Activated CD8-positive, alpha-beta T cell treated with anti-CD3 and anti-CD28 coated beads, Interleukin-2, amount 10 ng/mL, durations not matched to agents 7 days and 5 days (primary cell): ENCODE data around the gene SYK. TPM values are rescaled to one million over a fixed set of nuclear protein-coding genes. Genes with fewer than 3 reads are reported as not detected.

ENCODE experiments used
- ATAC-seq: fragments of 150-1000 bp; cut with Tn5 transposase; one replicate; pipeline ENCODE4 v1.10.0; 2021; ENCODE audit warnings: moderate library complexity
- CTCF ChIA-PET: fragments of 350-600 bp; sonication (Branson Sonifier 250); formaldehyde crosslinking; loops from one replicate; lab custom pipeline; 2021; ENCODE audit warnings: antibody characterized with exemption; lab: Charles Lee
- POLR2A ChIA-PET: fragments of 350-600 bp; sonication (Branson Sonifier 250); formaldehyde crosslinking; loops from one replicate; lab custom pipeline; 2021; ENCODE audit warnings: antibody characterized with exemption; lab: Charles Lee
- DNase-seq: peaks from one replicate; pipeline ENCODE4 v3.0.0-alpha.2; 2020
- H3K27ac Mint-ChIP-seq: one replicate; pipeline ENCODE4 v1.8.0; 2021; ENCODE audit warnings: mild to moderate bottlenecking, mixed read lengths
- H3K27me3 Mint-ChIP-seq: one replicate; pipeline ENCODE4 v1.8.0; 2021; ENCODE audit warnings: low read depth, mixed read lengths
- H3K36me3 Mint-ChIP-seq: one replicate; pipeline ENCODE4 v1.8.0; 2021; ENCODE audit warnings: low read depth, mixed read lengths
- H3K4me1 Mint-ChIP-seq: one replicate; pipeline ENCODE4 v1.8.0; 2021; ENCODE audit warnings: low read depth, mixed read lengths
- H3K4me3 Mint-ChIP-seq: one replicate; pipeline ENCODE4 v1.8.0; 2021; ENCODE audit warnings: mild to moderate bottlenecking, mixed read lengths
- H3K9me3 Mint-ChIP-seq: one replicate; pipeline ENCODE4 v1.8.0; 2022; ENCODE audit warnings: mixed read lengths; ENCODE audit not compliant: insufficient read depth
- total RNA-seq, 2 experiments: library from RNA; stranded (reverse); gene quantifications; one replicate each; pipeline ENCODE4 v1.2.3, GENCODE V29; 2021

The SYK gene
- total RNA-seq, 2 experiments from 2014 or later, result 0.13 TPM

GRCh38 chr9:90842996-90843395, 41.4 kb downstream of the SYK start:
- DNase-seq (peak; percentile 25), ATAC-seq (peak; percentile 54)
- Mint-ChIP-seq H3K9me3 (no peaks in the 10 kb centered on the region), H3K4me1 (no peaks in the 10 kb centered on the region), H3K4me3 (no peak overlapping the region), H3K36me3 (no peaks in the 10 kb centered on the region), H3K27ac (no peak overlapping the region), H3K27me3 (no peaks in the 10 kb centered on the region)
- CTCF ChIA-PET, result no interaction called here
- POLR2A ChIA-PET, result no interaction called here

- ChIA-PET CTCF (no interaction called here), POLR2A (no interaction called here)
- H3K4me3 Mint-ChIP-seq, result no peak overlapping the region
- H3K9me3 Mint-ChIP-seq, result no peaks in the 10 kb centered on the region
- DNase-seq (no peak), ATAC-seq (no peak)
- no peaks in the 10 kb centered on the region for H3K36me3 Mint-ChIP-seq
- H3K27me3 Mint-ChIP-seq, result no peaks in the 10 kb centered on the region
- H3K27ac Mint-ChIP-seq, result no peak overlapping the region
- H3K4me1 Mint-ChIP-seq, result no peaks in the 10 kb centered on the region
These were observed 41.9 kb downstream of the SYK start for GRCh38 chr9:90843525-90843924.

GRCh38 chr9:90844326-90844725, 42.7 kb downstream of the SYK start:
- ChIA-PET CTCF (no interaction called here), POLR2A (no interaction called here)
- H3K4me1 Mint-ChIP-seq, result no peaks in the 10 kb centered on the region
- DNase-seq, result no peak
- ATAC-seq, result no peak
- H3K27ac Mint-ChIP-seq, result no peak overlapping the region
- no peaks in the 10 kb centered on the region for H3K27me3 Mint-ChIP-seq
- no peaks in the 10 kb centered on the region for H3K36me3 Mint-ChIP-seq
- H3K9me3 Mint-ChIP-seq, result no peaks in the 10 kb centered on the region
- no peak overlapping the region for H3K4me3 Mint-ChIP-seq

- Mint-ChIP-seq H3K9me3 (no peaks in the 10 kb centered on the region), H3K27ac (no peak overlapping the region), H3K36me3 (no peaks in the 10 kb centered on the region), H3K4me3 (no peak overlapping the region), H3K27me3 (no peaks in the 10 kb centered on the region), H3K4me1 (no peaks in the 10 kb centered on the region)
- CTCF ChIA-PET, result interaction anchor here (0.9 kb wide), 1 partner anchor 1103 kb away, joined by 3 read pairs; the partner anchor contains the start of gene ROR2
- DNase-seq (no peak), ATAC-seq (no peak)
- POLR2A ChIA-PET, result no interaction called here
These were observed 45.3 kb downstream of the SYK start for GRCh38 chr9:90846770-90847419.

- POLR2A ChIA-PET, result no interaction called here
- Mint-ChIP-seq H3K27ac (no peak overlapping the region), H3K4me3 (no peak overlapping the region), H3K4me1 (no peaks in the 10 kb centered on the region), H3K27me3 (no peaks in the 10 kb centered on the region), H3K36me3 (no peaks in the 10 kb centered on the region), H3K9me3 (no peaks in the 10 kb centered on the region)
- CTCF ChIA-PET, result no interaction called here
- DNase-seq (no peak), ATAC-seq (no peak)
These were observed 46.4 kb downstream of the SYK start for GRCh38 chr9:90847971-90848370.

- DNase-seq, result no peak
- H3K4me3 Mint-ChIP-seq, result no peak overlapping the region
- CTCF ChIA-PET, result no interaction called here
These were observed 47.2 kb downstream of the SYK start for GRCh38 chr9:90848866-90849265.

GRCh38 chr9:90851444-90851843, 49.8 kb downstream of the SYK start:
- Mint-ChIP-seq H3K36me3 (no peaks in the 10 kb centered on the region), H3K27me3 (peaks cover 13% of the 10 kb centered on the region), H3K4me1 (no peaks in the 10 kb centered on the region), H3K9me3 (no peaks in the 10 kb centered on the region), H3K4me3 (no peak overlapping the region), H3K27ac (no peak overlapping the region)
- ATAC-seq (no peak), DNase-seq (no peak)
- ChIA-PET POLR2A (no interaction called here), CTCF (no interaction called here)

More at GRCh38 chr9:90848866-90849265, 47.2 kb downstream of the SYK start:
- H3K27ac Mint-ChIP-seq, result no peak overlapping the region
- no peaks in the 10 kb centered on the region for H3K4me1 Mint-ChIP-seq
- no peaks in the 10 kb centered on the region for H3K36me3 Mint-ChIP-seq
- POLR2A ChIA-PET, result no interaction called here
- H3K27me3 Mint-ChIP-seq, result no peaks in the 10 kb centered on the region
- H3K9me3 Mint-ChIP-seq, result no peaks in the 10 kb centered on the region
- no peak for ATAC-seq

- peaks cover 10% of the 10 kb centered on the region for H3K4me1 Mint-ChIP-seq
- H3K27me3 Mint-ChIP-seq, result peaks cover 26% of the 10 kb centered on the region
- POLR2A ChIA-PET, result no interaction called here
- H3K9me3 Mint-ChIP-seq, result no peaks in the 10 kb centered on the region
- no peak for DNase-seq
- H3K27ac Mint-ChIP-seq, result no peak overlapping the region
- no peaks in the 10 kb centered on the region for H3K36me3 Mint-ChIP-seq
- no peak for ATAC-seq
- CTCF ChIA-PET, result no interaction called here
- H3K4me3 Mint-ChIP-seq, result no peak overlapping the region
These were observed 52.3 kb downstream of the SYK start for GRCh38 chr9:90853945-90854344.

- Mint-ChIP-seq H3K4me1 (peaks cover 13% of the 10 kb centered on the region), H3K36me3 (no peaks in the 10 kb centered on the region), H3K27me3 (peaks cover 28% of the 10 kb centered on the region), H3K9me3 (no peaks in the 10 kb centered on the region), H3K27ac (no peak overlapping the region), H3K4me3 (no peak overlapping the region)
- ATAC-seq (no peak), DNase-seq (no peak)
- ChIA-PET CTCF (no interaction called here), POLR2A (no interaction called here)
These were observed 53.1 kb downstream of the SYK start for GRCh38 chr9:90854637-90855175.

- H3K4me1 Mint-ChIP-seq, result peaks cover 13% of the 10 kb centered on the region
- no peaks in the 10 kb centered on the region for H3K9me3 Mint-ChIP-seq
- H3K27ac Mint-ChIP-seq, result no peak overlapping the region
- H3K4me3 Mint-ChIP-seq, result no peak overlapping the region
- no peaks in the 10 kb centered on the region for H3K36me3 Mint-ChIP-seq
- ChIA-PET POLR2A (no interaction called here), CTCF (interaction anchor here (1.2 kb wide), 1 partner anchor 37 kb away, joined by 4 read pairs; no protein-coding TSS in a partner anchor)
- DNase-seq (no peak), ATAC-seq (no peak)
- H3K27me3 Mint-ChIP-seq, result peaks cover 28% of the 10 kb centered on the region
These were observed 53.7 kb downstream of the SYK start for GRCh38 chr9:90855208-90855902.

GRCh38 chr9:90857091-90857490, 55.5 kb downstream of the SYK start:
- Mint-ChIP-seq H3K4me3 (no peak overlapping the region), H3K4me1 (peaks cover 13% of the 10 kb centered on the region), H3K27me3 (peaks cover 28% of the 10 kb centered on the region), H3K36me3 (no peaks in the 10 kb centered on the region), H3K27ac (no peak overlapping the region), H3K9me3 (no peaks in the 10 kb centered on the region)
- CTCF ChIA-PET, result interaction anchor here (0.7 to 1.0 kb wide), 2 partner anchors 38 to 58 kb away, joined by 3 read pairs; no protein-coding TSS in a partner anchor
- DNase-seq (no peak), ATAC-seq (no peak)
- POLR2A ChIA-PET, result no interaction called here

GRCh38 chr9:90857855-90858254, 56.2 kb downstream of the SYK start:
- Mint-ChIP-seq H3K27me3 (peaks cover 28% of the 10 kb centered on the region), H3K9me3 (no peaks in the 10 kb centered on the region), H3K27ac (no peak overlapping the region), H3K4me3 (no peak overlapping the region), H3K4me1 (peaks cover 13% of the 10 kb centered on the region), H3K36me3 (no peaks in the 10 kb centered on the region)
- no peak for ATAC-seq
- CTCF ChIA-PET, result no interaction called here
- POLR2A ChIA-PET, result no interaction called here
- DNase-seq, result no peak
